ENCODE measurements around the gene GRIK4.

GRIK4 gene

DNA sequence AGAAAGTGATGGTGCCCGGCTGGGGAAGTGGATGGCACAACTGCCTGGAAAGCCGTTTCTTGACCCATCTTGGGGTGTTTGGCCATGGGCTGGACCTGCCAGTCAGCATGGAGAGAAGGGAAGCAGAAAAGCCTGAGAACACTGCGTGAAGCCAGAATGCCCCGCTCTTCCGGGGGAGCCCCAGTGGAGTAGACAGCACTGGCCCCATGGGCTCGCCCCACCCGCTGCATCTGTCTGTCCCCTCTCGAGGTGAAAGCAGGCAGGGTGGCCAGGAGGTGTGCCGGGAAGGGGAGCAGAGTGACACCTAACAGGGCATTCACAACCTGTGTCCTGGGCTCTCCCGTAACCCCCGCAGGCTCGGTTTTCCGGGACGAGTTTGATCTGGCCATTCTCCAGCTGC is 455.3 kb downstream of the GRIK4 start:
- no peak for DNase-seq (ENCODE audit: low read depth)
- TF ChIP-seq, protein P1, sequence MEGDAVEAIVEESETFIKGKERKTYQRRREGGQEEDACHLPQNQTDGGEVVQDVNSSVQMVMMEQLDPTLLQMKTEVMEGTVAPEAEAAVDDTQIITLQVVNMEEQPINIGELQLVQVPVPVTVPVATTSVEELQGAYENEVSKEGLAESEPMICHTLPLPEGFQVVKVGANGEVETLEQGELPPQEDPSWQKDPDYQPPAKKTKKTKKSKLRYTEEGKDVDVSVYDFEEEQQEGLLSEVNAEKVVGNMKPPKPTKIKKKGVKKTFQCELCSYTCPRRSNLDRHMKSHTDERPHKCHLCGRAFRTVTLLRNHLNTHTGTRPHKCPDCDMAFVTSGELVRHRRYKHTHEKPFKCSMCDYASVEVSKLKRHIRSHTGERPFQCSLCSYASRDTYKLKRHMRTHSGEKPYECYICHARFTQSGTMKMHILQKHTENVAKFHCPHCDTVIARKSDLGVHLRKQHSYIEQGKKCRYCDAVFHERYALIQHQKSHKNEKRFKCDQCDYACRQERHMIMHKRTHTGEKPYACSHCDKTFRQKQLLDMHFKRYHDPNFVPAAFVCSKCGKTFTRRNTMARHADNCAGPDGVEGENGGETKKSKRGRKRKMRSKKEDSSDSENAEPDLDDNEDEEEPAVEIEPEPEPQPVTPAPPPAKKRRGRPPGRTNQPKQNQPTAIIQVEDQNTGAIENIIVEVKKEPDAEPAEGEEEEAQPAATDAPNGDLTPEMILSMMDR (IDR thresholded peaks at IDR 0.05; ENCODE audit: insufficient read depth, low read depth, low read length, missing control alignments), result no peak
- no peak overlapping the region for H3K4me3 ChIP-seq (ENCODE audit: low read length)

DNA sequence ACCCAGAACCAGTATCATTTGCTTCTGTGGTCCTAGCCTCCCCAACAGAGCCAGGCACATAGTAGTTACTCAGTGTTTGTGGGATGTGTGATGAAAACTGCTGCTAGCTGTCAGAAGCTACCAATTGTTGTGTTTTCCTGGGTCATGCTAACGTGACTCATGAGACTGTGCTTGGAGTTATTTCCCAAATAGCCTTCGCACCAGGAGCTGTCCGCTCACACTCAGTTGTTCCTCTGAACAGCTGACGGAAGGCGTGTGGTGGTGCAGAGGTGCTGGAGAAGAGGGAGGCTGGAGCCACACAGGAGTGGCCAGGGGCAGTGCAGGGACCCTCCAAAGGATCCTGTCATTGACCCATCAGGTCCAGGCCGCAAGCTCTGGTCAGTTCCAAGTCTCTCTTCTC is 458.4 kb downstream of the GRIK4 start:
- TF ChIP-seq, protein P1 (IDR thresholded peaks at IDR 0.05; ENCODE audit: insufficient read depth, low read depth, low read length, missing control alignments), result no peak
- no peak overlapping the region for H3K4me3 ChIP-seq (ENCODE audit: low read length)
- DNase-seq (ENCODE audit: low read depth), result no peak

DNA sequence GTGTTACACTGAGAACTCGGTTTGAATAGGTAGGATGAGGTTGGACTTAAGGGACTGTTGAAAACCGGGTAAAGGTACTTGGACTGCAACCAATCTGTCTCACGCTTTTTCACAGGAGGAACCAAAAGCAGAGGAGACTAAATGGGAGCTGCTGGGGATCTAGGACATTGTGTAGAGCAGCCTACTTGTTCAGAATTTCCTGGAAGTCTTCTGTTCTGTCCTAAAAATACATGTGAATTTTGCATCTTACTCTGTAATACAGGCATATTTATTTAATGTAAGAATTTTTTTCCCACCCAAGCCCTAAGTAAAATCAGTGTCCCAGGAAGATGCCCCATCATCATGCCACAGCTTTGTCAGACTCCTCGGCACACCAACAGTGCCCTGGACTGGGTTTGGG is 460.3 kb downstream of the GRIK4 start:
- no peak for DNase-seq (ENCODE audit: low read depth)
- H3K4me3 ChIP-seq (ENCODE audit: low read length), result no peak overlapping the region
- TF ChIP-seq, protein P1 (IDR thresholded peaks at IDR 0.05; ENCODE audit: insufficient read depth, low read depth, low read length, missing control alignments), result no peak

DNA sequence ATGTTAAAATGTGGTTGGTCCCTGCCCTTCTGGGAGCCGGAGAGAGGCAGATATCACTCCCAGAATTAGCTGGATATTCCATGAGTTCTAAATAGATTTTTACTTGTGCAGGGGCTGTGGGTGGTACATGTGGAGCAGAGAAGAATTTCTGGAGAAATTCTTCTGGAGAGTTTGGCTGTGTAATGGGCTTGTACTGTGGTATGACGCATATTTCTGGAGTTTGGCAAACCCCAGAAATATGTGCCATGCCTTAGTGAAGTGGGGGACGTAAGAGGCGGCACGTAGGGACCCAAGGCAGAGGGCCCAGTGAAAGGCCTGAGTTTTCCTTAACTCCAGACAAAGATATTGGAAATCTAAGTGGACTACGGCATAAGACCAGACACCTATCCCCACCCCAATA is 461.1 kb downstream of the GRIK4 start:
- TF ChIP-seq, protein P1 (IDR thresholded peaks at IDR 0.05; ENCODE audit: insufficient read depth, low read depth, low read length, missing control alignments), result no peak
- no peak overlapping the region for H3K4me3 ChIP-seq (ENCODE audit: low read length)
- no peak for DNase-seq (ENCODE audit: low read depth)

DNA sequence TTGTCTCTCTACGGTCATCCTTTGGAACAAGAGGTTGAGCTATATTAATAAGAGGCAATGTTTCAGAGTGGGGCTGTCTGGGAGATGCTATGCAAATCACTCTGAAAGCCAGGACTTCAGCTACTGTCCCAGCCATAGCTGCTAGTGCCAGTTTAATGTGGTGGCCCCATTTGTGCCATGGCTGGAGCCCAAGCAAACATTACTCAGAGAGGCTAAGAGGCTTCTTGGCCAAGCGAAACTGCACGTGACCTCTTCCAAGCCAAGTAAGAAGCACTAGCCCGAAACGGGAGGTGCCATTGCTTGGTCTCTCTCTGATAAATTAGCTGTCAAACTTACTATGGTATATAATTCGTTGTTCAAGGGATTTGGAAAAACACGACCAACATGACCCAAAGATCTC is 462.0 kb downstream of the GRIK4 start:
- TF ChIP-seq, protein P1 (IDR thresholded peaks at IDR 0.05; ENCODE audit: insufficient read depth, low read depth, low read length, missing control alignments), result no peak
- H3K4me3 ChIP-seq (ENCODE audit: low read length), result no peak overlapping the region
- DNase-seq (ENCODE audit: low read depth), result no peak

DNA sequence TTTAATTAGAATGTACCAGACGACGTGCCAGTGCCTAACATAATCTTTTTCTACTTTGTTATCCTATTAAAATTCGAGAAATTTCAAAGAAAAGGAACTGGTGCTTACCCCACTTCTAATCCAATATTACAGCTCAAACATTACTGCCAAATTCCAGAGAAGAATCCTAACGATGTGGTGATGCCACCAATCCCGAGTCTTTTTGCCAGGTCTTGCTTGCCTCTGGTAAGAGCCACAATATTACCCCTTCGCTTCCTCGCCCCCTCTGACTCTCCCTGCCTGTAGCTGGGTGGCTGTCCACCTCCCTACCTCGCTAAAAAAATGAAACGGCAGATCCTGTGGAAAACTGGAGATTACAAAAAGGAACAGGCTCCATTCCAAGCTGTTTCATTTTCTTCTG is 462.9 kb downstream of the GRIK4 start:
- TF ChIP-seq, protein P1 (IDR thresholded peaks at IDR 0.05; ENCODE audit: insufficient read depth, low read depth, low read length, missing control alignments), result no peak
- DNase-seq (ENCODE audit: low read depth), result no peak
- no peak overlapping the region for H3K4me3 ChIP-seq (ENCODE audit: low read length)

DNA sequence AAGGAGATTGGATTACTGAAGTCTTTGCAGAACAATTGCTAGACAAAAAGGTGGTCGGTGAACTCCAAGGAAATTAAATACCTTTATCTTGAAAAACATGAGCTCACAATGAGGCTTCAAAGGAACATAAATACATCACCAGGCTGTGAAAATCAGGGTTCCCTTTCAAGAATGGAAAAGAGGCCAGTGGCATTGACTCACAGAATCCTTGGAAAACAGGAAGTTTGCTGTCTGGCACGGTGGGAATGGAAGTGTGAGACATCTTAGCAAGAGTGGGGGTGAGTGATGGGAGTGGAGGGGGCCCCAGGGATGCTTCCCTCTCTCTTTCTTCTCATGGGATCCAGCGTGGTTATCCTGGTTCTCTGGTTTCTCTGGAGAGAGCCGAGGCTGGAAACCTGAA is 463.4 kb downstream of the GRIK4 start:
- DNase-seq (ENCODE audit: low read depth), result no peak
- TF ChIP-seq, protein P1 (IDR thresholded peaks at IDR 0.05; ENCODE audit: insufficient read depth, low read depth, low read length, missing control alignments), result no peak
- no peak overlapping the region for H3K4me3 ChIP-seq (ENCODE audit: low read length)
